SJCRH30 (cell line): Measurements from ENCODE around the gene DYRK1A. TPM values are rescaled to one million over a fixed set of nuclear protein-coding genes. Genes with fewer than 3 reads are reported as not detected.

Experiments
- DNase-seq, 2 experiments: peaks; one replicate each; pipeline ENCODE4 v3.0.0-alpha.2; 2015 to 2020
- H3K27ac ChIP-seq: fragments of 250-450 bp; sonication (Bioruptor Pico); 2 replicates; pipeline ENCODE4 v1.5.1; 2020; ENCODE audit warnings: mild to moderate bottlenecking, moderate library complexity
- H3K27me3 ChIP-seq: fragments of 250-450 bp; sonication (Bioruptor Pico); 2 replicates; pipeline ENCODE4 v1.5.1; 2020; ENCODE audit warnings: mild to moderate bottlenecking, moderate library complexity
- H3K36me3 ChIP-seq: fragments of 250-450 bp; sonication (Bioruptor Pico); 2 replicates; pipeline ENCODE4 v1.5.1; 2020; ENCODE audit warnings: mild to moderate bottlenecking, moderate library complexity
- H3K4me1 ChIP-seq: fragments of 250-450 bp; sonication (Bioruptor Pico); 2 replicates; pipeline ENCODE4 v1.5.1; 2020; ENCODE audit warnings: mild to moderate bottlenecking, moderate library complexity
- H3K4me3 ChIP-seq: fragments of 250-450 bp; sonication (Bioruptor Pico); 2 replicates; pipeline ENCODE4 v1.5.1; 2020; ENCODE audit warnings: mild to moderate bottlenecking, moderate library complexity
- H3K9me3 ChIP-seq: fragments of 250-450 bp; sonication (Bioruptor Pico); replicated peaks from 2 replicates; pipeline ENCODE4 v1.5.1; 2020; ENCODE audit warnings: mild to moderate bottlenecking, moderate library complexity
- total RNA-seq: library from RNA; depleted of rRNA; stranded (reverse); fragments of >200 nt; shearing (Covaris generic); gene quantifications from 2 replicates; pipeline ENCODE4 v1.2.3, GENCODE V29; 2014

The DYRK1A gene
- total RNA-seq, 1 experiment from 2014 or later: 67.5 TPM

DNA sequence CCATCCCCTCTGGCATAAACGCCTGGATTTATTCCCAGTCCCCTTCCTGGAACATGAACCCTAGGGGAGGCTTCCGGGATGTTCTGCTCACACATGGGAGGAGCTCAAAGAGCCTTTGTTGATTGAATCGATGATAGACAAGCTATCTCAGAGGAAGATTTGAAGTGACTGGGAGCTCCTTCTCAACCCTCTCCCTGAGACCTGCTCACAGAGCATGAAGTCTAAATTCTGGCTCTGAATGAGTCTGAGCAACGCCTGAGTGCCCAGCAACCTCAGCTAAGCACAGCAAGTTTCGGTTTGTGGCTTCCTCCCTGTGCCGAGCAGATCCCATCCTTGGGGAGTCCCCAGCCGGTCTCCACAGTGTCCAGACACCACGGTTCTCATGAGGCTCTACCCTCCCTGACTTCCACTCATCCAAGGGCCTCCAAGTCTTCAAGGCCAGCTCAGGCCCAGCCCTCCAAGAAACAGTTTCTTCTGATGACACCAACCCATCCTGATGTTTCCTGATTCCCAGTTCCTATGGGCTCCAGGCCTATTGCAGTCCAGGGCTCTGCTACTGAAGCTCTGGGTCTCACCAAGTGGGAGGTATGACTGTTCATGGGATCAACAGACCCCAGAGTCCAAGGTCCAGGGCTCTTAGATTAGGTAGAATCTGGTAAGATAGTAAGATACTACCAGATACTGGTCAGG is 190.8 kb downstream of the DYRK1A start:
- no peak overlapping the region for H3K4me3 ChIP-seq
- no peak for DNase-seq
- no peaks in the 10 kb centered on the region for H3K9me3 ChIP-seq
- no peak overlapping the region for H3K27ac ChIP-seq
- peaks cover 12% of the 10 kb centered on the region for H3K4me1 ChIP-seq
- H3K36me3 ChIP-seq: no peaks in the 10 kb centered on the region
- no peaks in the 10 kb centered on the region for H3K27me3 ChIP-seq

DNA sequence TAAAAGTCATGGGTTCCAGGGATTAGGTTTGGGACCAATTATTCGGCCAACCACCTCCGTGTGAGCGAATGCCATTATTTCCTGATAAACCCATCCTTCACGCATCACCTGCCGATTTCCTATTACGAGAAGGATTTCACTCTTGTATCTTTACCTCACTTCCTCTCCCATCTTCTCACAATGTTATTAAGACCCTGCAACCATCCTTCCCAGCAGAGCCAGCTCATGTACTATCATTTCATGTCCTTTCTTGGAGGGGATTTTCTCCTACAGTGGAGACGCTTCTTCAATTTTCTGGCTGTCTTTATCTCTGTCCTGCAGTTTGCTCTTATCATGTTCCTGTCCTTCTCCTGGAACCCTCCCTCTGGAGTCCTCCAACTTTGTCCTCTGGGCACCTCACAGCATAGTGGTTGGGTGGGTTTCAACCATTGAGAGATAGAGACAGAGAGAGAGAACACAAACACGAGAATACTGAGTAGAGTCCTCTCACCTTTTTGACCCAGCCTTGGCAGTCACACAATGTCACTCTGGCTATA is 192.2 kb downstream of the DYRK1A start:
- Histone ChIP-seq H3K4me3 (no peak overlapping the region), H3K9me3 (no peaks in the 10 kb centered on the region), H3K27ac (no peak overlapping the region), H3K27me3 (no peaks in the 10 kb centered on the region), H3K4me1 (peaks cover 12% of the 10 kb centered on the region), H3K36me3 (no peaks in the 10 kb centered on the region)
- no peak for DNase-seq

DNA sequence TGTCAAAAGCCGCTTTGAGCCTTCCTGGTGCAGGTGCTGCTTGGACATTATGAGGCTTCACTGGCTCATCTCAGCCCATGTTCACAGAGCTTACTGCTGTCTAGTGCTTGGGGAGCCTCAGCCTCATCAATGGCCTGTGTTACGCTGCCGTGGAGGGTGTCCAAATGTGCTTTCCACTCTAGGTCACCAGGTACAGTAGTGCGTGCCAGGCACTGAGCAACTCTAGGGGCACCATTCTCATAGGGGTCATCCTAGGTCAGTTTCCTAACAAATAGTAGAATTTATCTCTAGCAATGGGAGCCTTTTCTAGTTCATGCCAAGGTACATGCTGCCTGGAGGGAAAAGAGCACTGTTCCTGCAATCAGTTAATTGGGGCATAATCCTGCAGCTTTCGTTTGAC is 193.8 kb downstream of the DYRK1A start:
- H3K4me1 ChIP-seq: peaks cover 10% of the 10 kb centered on the region
- H3K27ac ChIP-seq: no peak overlapping the region
- H3K36me3 ChIP-seq: no peaks in the 10 kb centered on the region
- no peaks in the 10 kb centered on the region for H3K27me3 ChIP-seq
- no peak for DNase-seq
- no peaks in the 10 kb centered on the region for H3K9me3 ChIP-seq
- H3K4me3 ChIP-seq: no peak overlapping the region

DNA sequence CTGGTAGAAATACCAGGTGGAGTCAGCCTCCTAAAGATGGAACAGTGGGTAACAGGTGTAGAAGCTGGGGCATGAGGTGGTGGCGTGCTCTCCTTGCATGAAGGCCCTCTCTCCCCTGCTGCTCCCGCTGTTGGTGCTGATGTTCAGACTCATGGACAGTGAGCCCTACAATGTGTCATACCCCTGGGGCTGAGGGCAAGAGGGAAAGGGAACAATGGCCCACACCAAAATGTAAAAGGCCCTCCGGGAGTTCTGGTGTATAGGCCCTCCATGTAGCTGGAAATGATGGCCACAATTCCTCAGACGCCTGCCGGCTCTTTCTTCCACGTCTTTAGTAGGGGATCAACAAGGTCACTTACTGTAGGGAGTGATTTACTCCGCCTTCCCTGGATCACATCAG is 194.9 kb downstream of the DYRK1A start:
- H3K27me3 ChIP-seq: no peaks in the 10 kb centered on the region
- H3K36me3 ChIP-seq: no peaks in the 10 kb centered on the region
- no peaks in the 10 kb centered on the region for H3K9me3 ChIP-seq
- H3K27ac ChIP-seq: no peak overlapping the region
- DNase-seq: no peak
- no peaks in the 10 kb centered on the region for H3K4me1 ChIP-seq
- no peak overlapping the region for H3K4me3 ChIP-seq

DNA sequence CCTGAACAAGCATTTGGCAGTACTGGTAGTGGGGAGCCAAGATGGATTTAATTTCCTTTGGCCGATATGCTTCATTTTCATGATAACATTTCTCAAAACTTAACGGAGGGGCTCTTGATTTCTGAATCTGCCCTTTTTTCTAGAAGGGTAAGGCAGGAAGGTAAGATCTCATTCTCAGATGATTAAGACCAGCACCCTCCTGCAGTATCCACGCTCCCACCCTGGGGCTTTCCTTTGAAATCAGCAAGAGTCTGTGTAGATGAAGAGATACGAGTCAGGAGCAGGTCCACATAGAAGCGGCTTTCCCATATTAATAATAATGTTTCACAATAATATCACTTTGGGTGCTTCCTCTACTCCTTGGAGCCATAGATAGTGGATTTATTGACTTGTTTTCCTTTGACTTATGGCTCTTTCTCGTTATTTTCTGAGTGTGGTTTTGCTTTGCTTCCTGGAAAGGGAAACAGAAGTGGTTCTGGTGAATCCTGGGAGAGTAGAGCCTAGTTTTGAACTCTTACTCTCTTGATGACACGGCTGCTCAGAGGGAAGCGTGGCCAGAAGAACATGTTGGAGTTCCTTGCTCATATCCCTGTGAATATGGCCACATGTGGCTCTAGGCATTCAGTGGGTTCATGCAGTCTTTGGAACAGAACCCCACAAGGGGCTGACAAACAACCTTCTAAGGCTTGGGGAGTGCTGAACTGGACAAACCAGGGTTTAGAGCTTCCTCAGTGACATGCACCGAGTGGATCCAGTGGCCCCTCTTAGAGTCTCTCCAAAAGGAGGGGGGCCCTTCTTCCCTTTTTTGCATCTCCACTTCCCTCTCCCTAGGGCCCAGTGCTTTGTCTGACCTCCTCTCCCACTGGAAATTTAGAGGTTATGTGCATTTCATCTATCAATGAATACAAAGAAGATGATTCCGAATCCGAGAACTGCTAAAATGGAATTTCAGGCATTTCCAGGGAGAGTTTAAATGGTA is 195.7 kb downstream of the DYRK1A start:
- H3K4me3 ChIP-seq: no peak overlapping the region
- H3K36me3 ChIP-seq: no peaks in the 10 kb centered on the region
- no peak for DNase-seq
- H3K27ac ChIP-seq: no peak overlapping the region
- no peaks in the 10 kb centered on the region for H3K27me3 ChIP-seq
- H3K4me1 ChIP-seq: no peaks in the 10 kb centered on the region
- H3K9me3 ChIP-seq: no peaks in the 10 kb centered on the region

DNA sequence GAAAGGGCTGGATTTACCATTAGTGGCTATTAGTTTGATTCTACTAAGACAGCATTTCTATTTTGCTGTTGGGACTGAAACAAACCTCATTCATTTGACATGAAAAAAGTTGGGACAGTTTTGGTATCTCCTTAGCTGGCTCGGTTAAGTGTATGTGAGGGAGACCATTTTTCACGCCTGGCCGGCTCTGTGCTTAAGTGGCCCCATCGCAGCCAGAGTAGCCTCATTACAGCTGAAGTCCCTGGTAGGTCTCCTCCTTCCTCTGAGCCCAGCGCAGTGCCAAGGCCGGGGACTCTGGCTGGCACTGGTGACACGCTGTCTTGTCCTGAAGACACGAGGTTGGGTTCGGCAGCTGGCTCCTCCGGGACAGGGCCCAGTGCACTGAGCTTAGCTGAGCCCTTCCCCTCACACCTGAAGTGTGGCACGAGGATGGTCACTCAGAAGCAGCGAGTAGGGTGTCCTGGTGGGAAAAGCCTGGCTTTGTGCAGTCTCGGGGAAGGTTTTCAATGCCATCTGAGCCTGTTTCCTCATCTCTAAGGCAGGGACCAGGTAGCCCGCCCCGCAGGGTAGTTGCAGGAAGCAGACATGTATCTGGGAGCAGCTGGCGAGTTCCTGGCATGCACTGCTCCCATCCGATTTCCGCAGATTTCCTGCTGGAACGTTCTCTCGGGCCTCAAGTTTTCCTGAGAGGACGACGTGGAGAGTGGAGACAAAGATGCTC is 196.5 kb downstream of the DYRK1A start:
- H3K27ac ChIP-seq: peak overlapping the region; percentile 64
- no peaks in the 10 kb centered on the region for H3K36me3 ChIP-seq
- H3K4me1 ChIP-seq: no peaks in the 10 kb centered on the region
- H3K27me3 ChIP-seq: no peaks in the 10 kb centered on the region
- H3K9me3 ChIP-seq: no peaks in the 10 kb centered on the region
- no peak for DNase-seq
- H3K4me3 ChIP-seq: peak overlapping the region; percentile 69

DNA sequence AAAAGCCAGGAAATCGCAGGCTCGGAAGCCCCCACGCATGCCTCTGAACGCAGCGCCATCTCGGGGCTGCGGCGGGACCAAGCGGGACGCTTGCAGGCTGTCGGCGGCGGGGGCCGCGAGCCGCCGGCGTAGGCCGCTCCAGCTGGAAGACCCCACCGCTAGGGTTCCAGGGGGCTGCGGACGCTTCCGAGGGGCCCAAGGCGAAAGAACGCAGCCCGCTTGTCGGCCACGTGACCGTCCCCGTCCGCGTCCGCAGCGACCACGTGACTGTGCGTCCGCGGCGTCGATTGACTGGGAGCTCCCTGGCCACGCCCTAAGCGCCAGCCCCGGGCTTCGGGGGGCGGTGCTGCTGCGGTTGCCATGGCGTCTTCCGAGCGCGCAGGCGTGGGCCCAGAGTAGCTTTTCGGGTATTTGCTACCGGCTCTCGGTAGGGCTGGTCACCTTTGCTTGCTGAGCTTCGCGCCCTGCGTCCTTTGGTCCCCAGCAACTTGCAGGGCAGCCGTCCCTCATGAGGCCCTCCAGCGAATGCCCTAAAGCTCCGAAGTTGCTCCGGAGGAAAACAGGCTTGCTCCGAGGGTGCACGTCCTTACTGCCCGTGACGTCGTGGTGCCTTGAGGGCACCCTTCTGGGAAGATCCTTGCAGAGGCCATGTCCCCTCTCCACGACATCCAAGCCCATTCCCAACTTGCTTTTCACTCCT is 197.2 kb downstream of the DYRK1A start:
- H3K4me3 ChIP-seq: peak overlapping the region; percentile 69
- no peaks in the 10 kb centered on the region for H3K27me3 ChIP-seq
- H3K9me3 ChIP-seq: no peaks in the 10 kb centered on the region
- peak; percentile 94 to 95 for DNase-seq
- H3K4me1 ChIP-seq: no peaks in the 10 kb centered on the region
- peak overlapping the region; percentile 64 for H3K27ac ChIP-seq
- no peaks in the 10 kb centered on the region for H3K36me3 ChIP-seq

DNA sequence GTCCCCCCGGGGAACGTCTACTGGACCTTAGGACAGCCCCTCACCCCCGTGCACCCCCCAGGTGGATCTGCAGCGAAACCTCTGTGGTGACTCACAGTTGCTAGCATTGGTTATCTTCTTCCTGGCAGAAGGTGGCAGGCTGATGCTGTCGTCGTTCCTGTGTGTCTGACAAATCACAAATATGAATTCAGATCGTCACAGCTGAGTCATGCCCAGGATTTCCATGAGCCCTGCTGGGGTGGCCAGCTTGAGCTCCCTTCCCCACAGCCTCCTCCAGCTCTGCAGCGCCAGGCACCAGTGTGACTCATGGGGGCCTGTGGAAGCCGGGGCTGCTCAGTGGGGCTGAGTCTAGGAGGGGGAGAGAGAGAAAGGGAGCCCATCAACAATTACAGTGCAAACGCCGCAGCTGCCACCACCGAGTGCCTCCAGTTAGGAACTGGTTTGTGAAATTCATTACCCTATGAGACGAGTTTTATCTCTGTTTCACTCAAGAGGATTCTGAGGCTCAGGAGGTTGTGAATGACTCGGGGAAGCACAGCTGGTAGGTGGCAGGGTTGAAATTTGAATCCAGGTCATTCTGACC is 197.9 kb downstream of the DYRK1A start:
- H3K4me1 ChIP-seq: no peaks in the 10 kb centered on the region
- peak overlapping the region; percentile 64 for H3K27ac ChIP-seq
- DNase-seq: peak; percentile 88 to 89

DNA sequence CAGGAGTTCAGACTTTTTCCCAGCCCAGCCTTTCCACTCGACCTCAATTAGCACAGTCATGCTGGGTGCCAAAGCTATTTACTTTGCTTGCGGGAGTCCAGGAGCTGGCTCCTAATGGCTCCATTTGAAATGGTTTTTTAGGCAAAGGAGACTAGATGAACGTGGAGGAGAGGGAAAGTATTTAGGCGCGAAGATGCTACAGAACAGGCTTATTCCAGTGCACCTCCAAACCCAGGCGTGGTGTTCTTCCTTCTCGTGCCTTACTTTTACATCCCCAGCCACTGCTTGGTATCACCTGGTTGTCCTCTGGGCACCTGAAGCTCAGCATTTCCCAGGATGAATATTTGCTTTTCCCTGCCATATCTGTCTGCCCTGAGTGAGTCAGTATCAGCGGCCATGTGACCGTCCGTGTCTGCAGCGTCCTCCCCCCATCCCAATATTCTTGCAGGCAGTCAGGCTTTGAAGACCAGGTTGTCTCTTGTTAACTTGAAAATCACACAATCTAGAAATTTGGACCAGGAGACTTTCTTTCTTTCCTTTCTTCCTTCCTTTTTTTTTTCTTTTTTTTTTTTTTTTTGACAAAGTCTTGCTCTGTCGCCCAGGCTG is 198.5 kb downstream of the DYRK1A start:
- DNase-seq: peak in 1 of 2 experiments; percentile 35
- Histone ChIP-seq H3K4me1 (no peaks in the 10 kb centered on the region), H3K4me3 (peak overlapping the region; percentile 69), H3K27me3 (no peaks in the 10 kb centered on the region), H3K36me3 (no peaks in the 10 kb centered on the region), H3K9me3 (no peaks in the 10 kb centered on the region), H3K27ac (peak overlapping the region; percentile 64)

More for the DNA sequence above, 197.9 kb downstream of the DYRK1A start:
- no peaks in the 10 kb centered on the region for H3K27me3 ChIP-seq
- no peaks in the 10 kb centered on the region for H3K36me3 ChIP-seq
- peak overlapping the region; percentile 69 for H3K4me3 ChIP-seq
- no peaks in the 10 kb centered on the region for H3K9me3 ChIP-seq

DNA sequence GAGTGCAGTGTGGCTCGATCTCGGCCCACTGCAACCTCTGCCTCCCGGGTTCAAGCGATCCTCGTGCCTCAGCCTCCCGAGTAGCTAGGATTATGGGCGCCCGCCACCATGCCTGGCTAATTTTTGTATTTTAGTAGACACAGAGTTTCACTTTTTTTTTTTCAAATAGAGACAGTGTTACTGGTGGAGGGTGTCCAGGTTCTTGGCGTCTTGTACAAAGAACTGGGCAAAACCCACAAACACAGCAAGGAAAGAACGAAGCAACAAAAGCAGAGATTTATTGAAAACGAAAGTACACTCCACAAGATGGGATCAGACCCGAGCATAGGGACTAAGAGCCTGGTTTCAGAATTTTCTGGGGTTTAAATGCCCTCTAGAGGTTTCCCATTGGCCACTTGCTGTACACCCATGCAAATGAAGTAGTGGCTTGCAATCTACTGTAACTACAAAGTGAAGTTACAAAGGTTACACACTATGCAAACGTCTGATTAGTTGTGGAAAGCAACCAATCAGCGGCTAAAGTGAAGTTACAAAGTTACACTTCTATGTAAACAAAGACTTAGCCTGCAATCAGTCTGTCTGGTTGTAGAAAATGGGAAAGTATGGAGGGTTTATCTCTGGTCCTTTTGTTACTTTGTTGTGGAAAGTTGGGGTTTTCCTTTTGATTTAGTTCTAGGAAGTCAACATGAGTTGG is 199.1 kb downstream of the DYRK1A start:
- peak overlapping the region; percentile 24 for H3K4me3 ChIP-seq
- peak in 1 of 2 experiments; percentile 40 for DNase-seq
- H3K9me3 ChIP-seq: no peaks in the 10 kb centered on the region
- no peaks in the 10 kb centered on the region for H3K4me1 ChIP-seq
- H3K27me3 ChIP-seq: no peaks in the 10 kb centered on the region
- no peaks in the 10 kb centered on the region for H3K36me3 ChIP-seq
- no peak overlapping the region for H3K27ac ChIP-seq

DNA sequence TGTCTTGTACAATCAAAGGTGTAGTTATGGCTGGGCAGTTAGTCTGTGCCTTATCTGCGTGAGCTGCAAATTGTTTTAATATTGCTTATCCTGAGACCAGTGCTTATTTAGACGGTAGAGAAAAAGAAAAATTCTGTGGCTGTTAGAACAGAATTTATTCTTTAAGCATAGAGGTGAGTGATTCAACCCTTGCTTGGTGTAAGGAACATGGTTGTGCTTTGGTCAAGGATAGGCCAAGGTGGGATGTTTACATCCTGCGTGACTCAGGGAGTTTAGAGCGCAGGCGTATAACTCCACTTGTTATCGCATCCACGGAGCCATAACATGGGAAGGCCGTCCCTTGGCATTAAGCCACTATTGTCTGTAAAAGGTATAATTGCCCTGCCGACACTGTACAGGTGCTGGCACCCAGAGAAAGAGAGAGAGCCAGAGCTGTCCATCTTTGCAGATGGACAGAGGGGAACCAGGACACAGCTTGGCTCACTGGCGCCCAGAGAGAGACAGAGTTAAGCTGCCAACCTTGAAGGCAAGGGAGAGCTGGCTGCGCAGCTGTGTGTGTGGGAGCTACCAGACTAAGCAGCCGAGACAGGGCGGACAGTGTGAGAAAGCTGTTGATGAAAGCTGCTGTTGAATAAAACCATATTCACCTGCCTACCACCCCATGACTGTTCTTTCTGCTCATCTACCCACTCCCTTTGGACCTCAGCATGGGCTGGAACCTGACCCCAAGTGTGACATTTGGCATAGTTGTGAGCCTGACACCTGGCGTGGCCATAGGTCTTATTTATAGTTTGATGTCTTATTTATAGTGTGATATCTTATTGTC is 200.4 kb downstream of the DYRK1A start:
- Histone ChIP-seq H3K27ac (no peak overlapping the region), H3K4me1 (no peaks in the 10 kb centered on the region), H3K9me3 (no peaks in the 10 kb centered on the region), H3K4me3 (no peak overlapping the region), H3K27me3 (no peaks in the 10 kb centered on the region), H3K36me3 (no peaks in the 10 kb centered on the region)
- no peak for DNase-seq

DNA sequence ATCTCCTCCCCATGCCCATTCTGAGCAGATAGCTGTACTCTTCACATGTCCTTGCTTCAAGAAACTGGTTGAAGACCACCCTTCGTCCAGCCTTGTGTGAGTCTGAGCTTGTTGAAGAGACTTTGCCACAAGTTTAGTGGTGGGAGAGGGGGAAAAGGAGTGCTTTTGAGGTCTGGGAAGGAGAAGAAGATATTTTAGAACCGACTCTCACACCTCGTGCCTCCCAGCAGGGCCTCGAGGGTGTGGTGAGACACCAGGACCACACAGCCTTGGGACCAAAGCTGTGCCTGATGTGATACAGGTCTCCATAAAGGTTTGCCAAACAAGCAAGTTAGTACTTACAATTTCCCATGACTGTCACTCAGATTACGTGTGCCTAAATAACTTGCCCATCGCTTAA is 201.8 kb downstream of the DYRK1A start:
- H3K4me1 ChIP-seq: no peaks in the 10 kb centered on the region
- H3K4me3 ChIP-seq: no peak overlapping the region
- DNase-seq: no peak
- no peaks in the 10 kb centered on the region for H3K36me3 ChIP-seq
- H3K27me3 ChIP-seq: no peaks in the 10 kb centered on the region
- H3K27ac ChIP-seq: no peak overlapping the region
- H3K9me3 ChIP-seq: no peaks in the 10 kb centered on the region
